ENCODE results near the gene ASMT. TPM values are rescaled to one million over a fixed set of nuclear protein-coding genes. Genes with fewer than 3 reads are reported as not detected.

Gene ASMT
- total RNA-seq, 1 experiment from 2014 or later = not detected

DNA sequence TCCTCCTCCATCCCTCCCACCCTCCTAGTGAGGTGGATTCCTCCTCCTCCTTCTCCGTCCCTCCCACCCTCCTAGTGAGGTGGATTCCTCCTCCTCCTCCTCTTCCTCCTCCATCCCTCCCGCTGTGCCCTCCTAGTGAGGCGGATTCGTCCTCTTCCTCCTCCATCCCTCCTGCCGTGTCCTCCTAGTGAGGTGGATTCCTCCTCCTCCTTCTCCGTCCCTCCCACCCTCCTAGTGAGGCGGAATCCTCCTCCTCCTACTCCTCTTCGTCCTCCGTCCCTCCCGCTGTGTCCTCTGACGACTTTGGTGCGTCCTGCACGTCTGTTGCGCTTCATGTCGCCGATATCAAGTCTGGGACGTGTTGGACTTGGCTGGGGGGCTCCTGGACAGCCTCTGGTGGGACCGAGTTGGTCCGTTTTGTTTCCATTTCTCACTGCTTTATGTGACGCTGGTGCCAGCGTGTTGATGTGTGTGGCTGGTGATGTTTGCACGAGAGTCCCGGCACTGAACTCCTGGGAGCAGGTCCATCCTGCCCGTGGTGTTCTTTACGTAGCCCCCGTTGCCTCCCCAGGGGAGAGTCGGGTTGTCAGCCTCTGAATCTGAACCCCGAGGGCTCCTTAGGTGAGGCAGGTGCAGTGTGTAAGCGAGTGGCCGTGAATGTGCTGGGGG lies 18.0 kb upstream of the ASMT start:
- in situ Hi-C loops (cut with HindIII; ENCODE audit: low sequenced_read_pairs) = no loop called here
- no peak for DNase-seq (ENCODE audit: low spot score)

GRCh38 chrX:1597345-1598020 lies 17.4 kb upstream of the ASMT start:
- no peak for DNase-seq (ENCODE audit: low spot score)
- in situ Hi-C loops (cut with HindIII; ENCODE audit: low sequenced_read_pairs) = no loop called here

DNA sequence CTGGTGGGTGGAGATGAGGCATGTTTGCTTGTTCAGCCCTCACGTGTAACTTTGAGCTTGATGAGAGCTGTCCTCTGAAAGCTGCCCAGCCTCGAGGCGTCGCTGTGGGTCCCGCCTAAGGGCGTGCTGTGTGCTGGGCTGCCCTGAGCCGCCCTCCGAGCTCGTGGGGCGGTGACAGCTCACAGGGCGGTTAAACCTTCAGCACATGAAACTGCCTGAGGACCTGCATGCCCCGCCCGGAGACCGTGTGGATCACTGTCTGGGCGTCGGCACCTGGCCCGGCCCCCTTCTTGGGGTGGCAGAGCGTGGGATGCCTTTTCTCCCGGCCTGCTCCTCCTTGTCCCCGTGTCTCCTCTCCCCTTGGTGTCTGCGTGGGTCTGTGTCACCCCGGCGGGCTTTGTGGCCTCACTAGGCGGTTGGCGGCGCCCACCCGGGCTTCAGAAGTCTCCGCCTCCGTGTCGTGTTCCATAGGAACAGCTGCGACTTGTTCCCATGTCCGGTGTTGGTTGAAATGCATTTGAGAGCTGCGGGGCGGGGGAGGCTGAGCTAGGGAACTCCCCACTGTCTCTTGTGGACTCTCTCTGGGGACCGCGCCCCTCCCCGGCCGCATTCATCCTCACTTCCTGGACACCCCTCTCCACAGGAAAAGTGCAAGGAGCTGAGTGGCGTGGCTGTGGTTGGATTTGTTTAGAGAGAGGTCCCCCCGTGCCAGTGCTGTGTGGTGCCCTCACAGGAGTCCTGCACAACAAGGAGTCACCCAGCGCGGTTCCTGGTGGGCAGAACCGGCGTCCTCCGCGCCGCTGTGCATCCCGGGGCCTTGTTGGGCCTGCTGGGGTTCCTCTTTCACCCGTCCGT lies 16.6 kb upstream of the ASMT start:
- in situ Hi-C loops (cut with HindIII; ENCODE audit: low sequenced_read_pairs) = no loop called here
- no peak for DNase-seq (ENCODE audit: low spot score)

DNA sequence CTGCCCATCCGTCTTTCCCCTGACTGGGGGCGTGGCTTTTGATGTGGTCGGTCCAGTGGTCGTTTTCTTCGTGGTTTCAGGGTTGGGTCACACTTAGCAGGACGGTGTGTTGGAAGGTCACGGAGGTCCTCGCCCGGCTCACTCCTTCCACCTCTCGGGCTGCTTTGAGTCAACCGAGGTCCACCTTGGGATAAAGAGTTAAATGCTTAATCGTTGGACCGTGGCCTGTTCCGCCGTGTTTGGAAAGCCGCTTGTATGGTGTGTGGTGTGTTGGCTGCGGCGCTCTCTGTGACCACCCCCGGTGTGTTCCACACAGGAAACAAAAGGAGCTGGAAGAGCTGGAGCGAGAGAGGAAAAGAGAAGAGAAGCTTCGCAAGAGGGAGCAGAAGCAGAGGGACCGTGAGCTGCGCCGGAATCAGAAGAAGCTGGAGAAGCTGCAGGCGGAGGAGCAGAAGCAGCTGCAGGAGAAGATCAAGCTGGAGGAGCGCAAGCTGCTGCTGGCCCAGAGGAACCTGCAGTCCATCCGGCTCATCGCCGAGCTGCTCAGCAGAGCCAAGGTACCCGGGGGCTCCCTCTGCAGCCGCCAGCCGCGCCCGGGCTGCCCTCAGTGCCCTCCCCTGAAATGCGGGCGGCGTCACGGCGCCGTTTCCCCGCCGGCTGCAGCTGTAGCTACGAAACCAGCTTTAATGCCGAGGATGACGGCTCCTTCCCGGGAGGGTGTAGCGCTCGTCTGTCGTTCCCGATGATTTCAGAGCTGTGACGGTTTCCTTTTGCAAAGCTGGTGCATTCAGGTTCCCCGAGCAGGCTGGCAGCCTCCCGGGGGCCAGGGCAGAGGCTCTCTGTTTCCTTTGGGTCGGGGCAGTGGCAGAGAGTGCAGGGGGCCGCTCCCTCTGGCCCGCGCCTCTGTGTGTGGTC lies 15.7 kb upstream of the ASMT start:
- DNase-seq (ENCODE audit: low spot score) = no peak
- in situ Hi-C loops (cut with HindIII; ENCODE audit: low sequenced_read_pairs) = no loop called here

DNA sequence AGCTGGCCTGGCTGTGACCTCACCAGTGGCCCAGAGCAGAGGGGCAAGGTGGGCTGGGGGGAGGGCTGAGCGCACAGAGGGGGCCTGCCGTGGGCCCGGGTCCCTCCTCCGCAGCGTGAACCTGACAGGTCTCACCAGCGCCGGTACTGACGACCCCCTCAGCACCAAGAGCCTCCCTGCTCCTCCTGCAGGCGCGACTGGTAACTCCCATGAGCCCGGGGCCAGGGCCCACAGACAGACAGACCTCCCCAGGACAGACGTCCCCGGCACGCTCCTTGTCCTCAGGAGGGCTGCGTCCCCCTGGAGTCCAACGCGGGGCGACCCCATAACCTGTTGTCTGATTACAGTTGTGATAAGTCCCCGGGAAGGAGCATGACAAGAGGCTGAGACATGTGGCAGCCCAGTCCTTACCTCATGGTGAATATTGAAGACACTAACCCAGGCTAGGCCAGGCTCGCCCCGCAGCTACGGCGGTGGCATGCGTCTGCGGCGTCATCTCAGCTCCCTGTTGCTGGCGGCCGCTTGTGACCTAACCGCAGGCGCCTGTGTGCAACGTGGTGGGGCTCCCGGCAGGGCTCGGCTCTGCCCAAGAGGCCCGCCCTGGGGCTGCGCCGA lies 15.0 kb upstream of the ASMT start:
- in situ Hi-C loops (cut with HindIII; ENCODE audit: low sequenced_read_pairs) = no loop called here

DNA sequence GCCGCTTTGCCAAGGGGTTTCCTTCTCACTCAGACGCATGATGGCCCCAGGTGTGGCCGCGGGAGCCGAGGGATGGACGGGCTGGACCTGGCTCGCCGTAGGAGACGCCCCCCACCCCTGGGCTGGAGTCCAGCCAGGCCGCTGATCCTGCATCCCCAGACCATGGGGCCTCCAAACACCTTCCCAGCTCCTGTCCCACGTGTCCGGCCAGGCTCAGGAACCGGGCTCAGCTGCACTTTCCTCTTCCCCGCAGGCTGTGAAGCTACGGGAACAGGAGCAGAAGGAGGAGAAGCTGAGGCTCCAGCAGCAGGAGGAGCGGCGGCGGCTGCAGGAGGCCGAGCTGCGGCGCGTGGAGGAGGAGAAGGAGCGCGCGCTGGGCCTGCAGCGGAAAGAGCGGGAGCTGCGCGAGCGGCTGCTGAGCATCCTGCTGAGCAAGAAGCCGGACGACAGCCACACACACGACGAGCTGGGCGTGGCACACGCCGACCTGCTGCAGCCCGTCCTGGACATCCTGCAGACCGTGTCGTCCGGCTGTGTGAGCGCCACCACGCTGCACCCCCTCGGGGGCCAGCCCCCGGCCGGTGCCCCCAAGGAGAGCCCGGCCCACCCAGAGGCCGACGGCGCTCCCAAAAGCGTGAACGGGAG lies 14.3 kb upstream of the ASMT start:
- DNase-seq (ENCODE audit: low spot score) = no peak
- in situ Hi-C loops (cut with HindIII; ENCODE audit: low sequenced_read_pairs) = no loop called here

More for the DNA sequence above, 15.0 kb upstream of the ASMT start:
- no peak for DNase-seq (ENCODE audit: low spot score)

DNA sequence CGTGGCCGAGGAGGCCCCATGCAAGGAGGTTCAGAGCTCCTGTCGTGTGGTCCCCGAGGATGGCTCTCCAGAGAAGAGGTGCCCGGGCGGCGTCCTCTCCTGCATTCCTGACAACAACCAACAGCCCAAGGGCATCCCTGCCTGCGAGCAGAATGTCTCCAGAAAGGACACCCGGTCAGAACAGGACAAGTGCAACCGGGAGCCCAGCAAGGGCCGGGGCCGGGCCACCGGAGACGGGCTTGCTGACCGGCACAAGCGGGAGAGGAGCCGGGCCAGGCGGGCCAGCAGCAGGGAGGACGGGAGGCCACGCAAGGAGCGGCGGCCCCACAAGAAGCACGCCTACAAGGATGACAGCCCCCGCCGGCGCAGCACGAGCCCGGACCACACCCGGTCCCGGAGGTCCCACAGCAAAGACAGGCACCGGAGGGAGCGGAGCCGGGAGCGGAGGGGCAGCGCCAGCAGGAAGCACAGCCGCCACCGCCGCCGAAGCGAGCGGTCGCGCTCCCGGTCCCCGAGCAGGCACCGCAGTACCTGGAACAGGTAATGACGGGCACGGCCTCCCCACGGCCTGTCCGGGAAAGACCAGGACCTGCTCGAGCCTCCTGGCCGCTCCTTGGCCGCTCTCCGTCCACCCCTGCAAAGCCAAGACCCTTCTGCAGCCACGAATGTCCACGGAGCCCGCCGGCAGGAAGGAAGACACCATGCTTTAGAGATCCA lies 13.7 kb upstream of the ASMT start:
- in situ Hi-C loops (cut with HindIII; ENCODE audit: low sequenced_read_pairs) = no loop called here
- DNase-seq (ENCODE audit: low spot score) = no peak

DNA sequence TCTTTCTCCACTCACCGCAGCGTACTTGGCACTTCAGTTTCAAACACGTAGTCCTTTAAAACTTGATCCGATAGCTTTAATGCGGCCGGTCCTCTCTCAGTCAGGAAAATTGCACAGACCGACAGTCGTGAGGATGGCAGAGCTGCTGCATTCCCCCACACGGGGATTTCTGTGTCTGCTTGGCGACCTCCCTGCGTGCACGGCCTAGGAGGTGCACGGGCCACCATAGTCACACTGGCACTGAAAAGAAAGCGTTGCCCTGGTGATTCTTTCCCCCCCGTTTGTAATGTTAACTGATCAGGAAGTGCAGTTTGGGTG lies 13.1 kb upstream of the ASMT start:
- no peak for DNase-seq (ENCODE audit: low spot score)
- in situ Hi-C loops (cut with HindIII; ENCODE audit: low sequenced_read_pairs) = no loop called here

- DNase-seq (ENCODE audit: low spot score) = no peak
- in situ Hi-C loops (cut with HindIII; ENCODE audit: low sequenced_read_pairs) = no loop called here
Observed at GRCh38 chrX:1602299-1602698, 12.6 kb upstream of the ASMT start.

DNA sequence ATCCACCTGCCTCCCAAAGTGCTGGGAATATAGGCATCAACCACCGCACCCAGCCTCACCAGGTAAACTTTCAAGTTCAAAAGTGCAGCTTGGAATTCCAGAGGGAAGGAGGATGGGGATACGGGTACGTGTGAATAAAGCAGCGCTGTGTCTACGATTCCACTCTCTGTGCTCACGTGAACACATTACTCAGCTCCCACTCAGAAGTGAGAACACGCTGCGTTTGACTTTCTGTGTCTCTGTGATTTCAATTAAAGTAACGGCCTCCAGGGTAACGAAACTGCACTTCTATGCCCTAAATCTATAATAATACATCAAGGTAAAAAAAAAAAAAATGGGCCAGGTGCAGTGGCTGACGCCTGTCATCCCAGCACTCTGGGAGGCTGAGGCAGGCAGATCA lies 8.4 kb upstream of the ASMT start:
- in situ Hi-C loops (cut with HindIII; ENCODE audit: low sequenced_read_pairs) = no loop called here
- DNase-seq (ENCODE audit: low spot score) = no peak

- in situ Hi-C loops (cut with HindIII; ENCODE audit: low sequenced_read_pairs) = no loop called here
- DNase-seq (ENCODE audit: low spot score) = no peak
Observed at GRCh38 chrX:1609311-1609710, 5.5 kb upstream of the ASMT start.

DNA sequence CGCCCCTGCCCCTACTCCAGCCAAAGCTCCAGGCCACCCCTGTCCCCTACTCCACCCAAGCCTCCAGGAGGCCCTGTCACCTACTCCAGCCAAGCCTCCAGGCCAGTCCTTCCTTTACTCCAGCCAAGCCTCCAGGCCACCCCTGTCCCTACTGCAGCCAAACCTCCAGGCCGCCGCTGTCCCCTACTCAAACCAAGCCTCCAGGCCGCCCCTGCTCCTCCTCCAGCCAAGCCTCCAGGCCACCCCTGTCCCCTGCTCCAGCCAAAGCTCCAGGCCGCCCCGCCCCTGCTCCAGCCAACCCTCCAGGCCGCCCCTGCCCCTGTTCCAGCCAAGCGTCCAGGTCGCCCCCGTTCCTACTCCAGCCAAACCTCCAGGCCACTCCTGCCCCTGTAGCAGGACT lies 5.1 kb upstream of the ASMT start:
- in situ Hi-C loops (cut with HindIII; ENCODE audit: low sequenced_read_pairs) = no loop called here
- DNase-seq (ENCODE audit: low spot score) = no peak

- in situ Hi-C loops (cut with HindIII; ENCODE audit: low sequenced_read_pairs) = no loop called here
- DNase-seq (ENCODE audit: low spot score) = no peak
Observed at GRCh38 chrX:1610166-1610565, 4.7 kb upstream of the ASMT start.

GRCh38 chrX:1610736-1611135 lies 4.1 kb upstream of the ASMT start:
- in situ Hi-C loops (cut with HindIII; ENCODE audit: low sequenced_read_pairs) = no loop called here
- no peak for DNase-seq (ENCODE audit: low spot score)

DNA sequence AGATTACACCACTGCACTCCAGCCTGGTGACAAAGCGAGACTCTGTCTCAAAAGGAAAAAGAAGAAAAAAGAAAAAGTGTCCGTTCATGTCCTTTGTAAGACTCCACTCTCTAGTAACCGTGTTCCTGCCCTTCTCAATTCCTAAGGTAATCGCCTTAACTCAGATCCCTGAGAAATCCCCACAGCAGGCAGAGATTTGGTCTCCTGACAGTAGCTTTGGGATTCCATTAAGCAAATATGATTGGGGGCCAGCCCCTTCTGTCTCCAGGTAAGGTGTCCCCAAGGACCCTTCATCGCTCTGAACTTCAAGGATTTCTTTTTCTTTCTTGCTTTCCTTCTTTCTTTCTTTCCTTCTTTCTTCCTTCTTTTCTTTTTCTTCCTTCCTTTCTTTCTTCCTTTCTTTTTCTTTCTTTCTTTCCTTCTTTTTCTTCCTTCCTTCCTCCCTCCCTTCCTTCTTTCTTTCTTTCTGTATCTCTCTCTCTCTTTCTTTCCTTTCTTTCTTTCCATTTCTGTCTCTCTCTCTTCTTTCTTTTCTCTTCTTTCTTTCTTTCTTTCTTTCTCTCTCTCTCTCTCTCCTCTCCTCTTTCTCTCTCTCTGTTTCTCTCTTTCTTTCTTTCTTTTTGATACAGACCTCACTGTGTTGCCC lies 2.1 kb upstream of the ASMT start:
- no peak for DNase-seq (ENCODE audit: low spot score)
- in situ Hi-C loops (cut with HindIII; ENCODE audit: low sequenced_read_pairs) = no loop called here

GRCh38 chrX:1618689-1619088 lies 3.8 kb downstream of the ASMT start:
- no peak for DNase-seq (ENCODE audit: low spot score)
- in situ Hi-C loops (cut with HindIII; ENCODE audit: low sequenced_read_pairs) = no loop called here

DNA sequence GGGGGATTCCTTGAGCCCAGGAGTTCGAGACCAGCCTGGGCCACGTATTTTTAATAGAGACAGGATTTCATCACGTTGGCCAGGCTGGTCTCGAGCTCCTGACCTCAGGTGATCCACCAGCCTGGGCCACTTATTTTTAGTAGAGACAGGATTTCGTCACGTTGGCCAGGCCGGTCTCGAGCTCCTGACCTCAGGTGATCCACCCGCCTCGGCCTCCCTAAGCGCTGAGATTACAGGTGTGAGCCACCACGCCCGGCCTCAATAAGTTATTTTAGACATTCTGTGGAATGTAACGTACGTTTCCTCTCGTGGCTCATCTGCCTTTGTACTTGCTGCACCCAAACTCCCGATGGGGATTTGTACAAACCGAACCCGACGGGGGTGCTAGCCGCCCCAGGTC lies 8.8 kb downstream of the ASMT start:
- in situ Hi-C loops (cut with HindIII; ENCODE audit: low sequenced_read_pairs) = no loop called here
- DNase-seq (ENCODE audit: low spot score) = no peak

Data from G401 (cell line).